ENCODE measurements around the gene OR2L8.

Gene OR2L8

DNA sequence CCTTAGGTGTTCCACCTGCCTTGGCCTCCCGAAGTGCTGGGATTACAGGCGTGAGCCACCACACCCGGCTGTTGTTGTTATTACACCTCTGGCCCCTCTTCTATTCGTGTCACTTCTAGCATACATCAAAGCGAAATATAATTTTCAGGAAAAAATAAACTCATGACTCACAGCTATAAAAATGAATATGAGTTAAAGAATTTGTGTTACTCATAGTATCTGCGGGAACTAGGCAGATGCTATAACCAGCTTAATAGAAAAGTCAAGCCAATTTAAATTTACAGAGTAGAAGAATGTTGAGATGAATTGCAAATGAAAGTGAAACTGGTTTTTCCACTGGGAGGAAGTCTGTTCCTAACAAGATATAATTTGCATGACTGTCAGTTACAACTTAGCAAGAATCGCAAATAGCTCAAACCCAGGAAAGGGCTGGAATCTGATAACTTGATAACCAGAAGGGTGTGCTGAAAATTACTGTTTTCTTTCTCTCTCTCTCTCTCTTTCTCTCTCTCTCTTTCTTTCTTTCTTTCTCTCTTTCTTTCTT is 42.1 kb upstream of the OR2L8 start:
- no peak overlapping the region for H3K27ac ChIP-seq (ENCODE audit: poor library complexity, severe bottlenecking)
- TF ChIP-seq CTCF (IDR thresholded peaks at IDR 0.05; ENCODE audit: poor library complexity, severe bottlenecking), result no peak

DNA sequence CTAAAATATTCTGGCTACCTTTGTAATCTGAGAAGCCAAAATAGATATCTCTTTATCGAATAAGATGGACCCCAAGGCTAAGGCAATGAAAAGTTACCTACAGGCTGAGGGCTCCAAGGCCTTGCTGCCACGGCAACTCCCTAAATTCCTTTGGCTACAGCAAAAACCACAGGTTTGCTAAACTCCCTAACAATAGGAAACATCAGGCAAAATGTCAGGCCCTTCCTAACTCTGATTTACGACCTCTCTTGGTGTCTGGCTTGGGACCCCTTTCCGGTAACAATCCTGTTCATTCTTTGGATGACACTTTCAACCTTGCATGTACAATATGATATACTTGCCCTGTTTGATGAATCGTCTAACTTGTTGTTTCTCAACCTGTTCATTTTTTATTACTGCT is 39.9 kb upstream of the OR2L8 start:
- H3K4me1 ChIP-seq (ENCODE audit: insufficient read depth, poor library complexity, severe bottlenecking), result no peaks in the 10 kb centered on the region
- no peaks in the 10 kb centered on the region for H3K36me3 ChIP-seq (ENCODE audit: low read depth)
- TF ChIP-seq CTCF (IDR thresholded peaks at IDR 0.05; ENCODE audit: poor library complexity, severe bottlenecking), result no peak
- no peaks in the 10 kb centered on the region for H3K9me3 ChIP-seq (ENCODE audit: severe bottlenecking)
- no peaks in the 10 kb centered on the region for H3K27me3 ChIP-seq (ENCODE audit: insufficient read depth, poor library complexity, severe bottlenecking)
- no peak overlapping the region for H3K4me3 ChIP-seq (ENCODE audit: severe bottlenecking)
- no peak for ATAC-seq (ENCODE audit: low read depth)
- H3K27ac ChIP-seq (ENCODE audit: poor library complexity, severe bottlenecking), result no peak overlapping the region
- no peak for DNase-seq (ENCODE audit: low spot score)

More for the DNA sequence above, 42.1 kb upstream of the OR2L8 start:
- H3K9me3 ChIP-seq (ENCODE audit: severe bottlenecking), result no peaks in the 10 kb centered on the region
- peak; percentile 98 for ATAC-seq (ENCODE audit: low read depth)
- H3K4me3 ChIP-seq (ENCODE audit: severe bottlenecking), result no peak overlapping the region
- no peaks in the 10 kb centered on the region for H3K4me1 ChIP-seq (ENCODE audit: insufficient read depth, poor library complexity, severe bottlenecking)
- no peak for DNase-seq (ENCODE audit: low spot score)
- no peaks in the 10 kb centered on the region for H3K27me3 ChIP-seq (ENCODE audit: insufficient read depth, poor library complexity, severe bottlenecking)
- H3K36me3 ChIP-seq (ENCODE audit: low read depth), result no peaks in the 10 kb centered on the region

GRCh38 chr1:247913786-247914185 is 34.9 kb upstream of the OR2L8 start:
- Histone ChIP-seq H3K27me3 (ENCODE audit: insufficient read depth, poor library complexity, severe bottlenecking) (no peaks in the 10 kb centered on the region), H3K4me1 (ENCODE audit: insufficient read depth, poor library complexity, severe bottlenecking) (no peaks in the 10 kb centered on the region), H3K9me3 (ENCODE audit: severe bottlenecking) (no peaks in the 10 kb centered on the region), H3K27ac (ENCODE audit: poor library complexity, severe bottlenecking) (no peak overlapping the region), H3K4me3 (ENCODE audit: severe bottlenecking) (no peak overlapping the region), H3K36me3 (ENCODE audit: low read depth) (no peaks in the 10 kb centered on the region)
- TF ChIP-seq CTCF (IDR thresholded peaks at IDR 0.05; ENCODE audit: poor library complexity, severe bottlenecking), result no peak
- no peak for ATAC-seq (ENCODE audit: low read depth)
- no peak for DNase-seq (ENCODE audit: low spot score)

- ATAC-seq (ENCODE audit: low read depth), result no peak
- Histone ChIP-seq H3K36me3 (ENCODE audit: low read depth) (no peaks in the 10 kb centered on the region), H3K4me3 (ENCODE audit: severe bottlenecking) (no peak overlapping the region), H3K9me3 (ENCODE audit: severe bottlenecking) (no peaks in the 10 kb centered on the region), H3K27ac (ENCODE audit: poor library complexity, severe bottlenecking) (no peak overlapping the region), H3K4me1 (ENCODE audit: insufficient read depth, poor library complexity, severe bottlenecking) (no peaks in the 10 kb centered on the region), H3K27me3 (ENCODE audit: insufficient read depth, poor library complexity, severe bottlenecking) (no peaks in the 10 kb centered on the region)
- TF ChIP-seq CTCF (IDR thresholded peaks at IDR 0.05; ENCODE audit: poor library complexity, severe bottlenecking), result no peak
- DNase-seq (ENCODE audit: low spot score), result no peak
Observed at GRCh38 chr1:247914941-247915662, 33.6 kb upstream of the OR2L8 start.

DNA sequence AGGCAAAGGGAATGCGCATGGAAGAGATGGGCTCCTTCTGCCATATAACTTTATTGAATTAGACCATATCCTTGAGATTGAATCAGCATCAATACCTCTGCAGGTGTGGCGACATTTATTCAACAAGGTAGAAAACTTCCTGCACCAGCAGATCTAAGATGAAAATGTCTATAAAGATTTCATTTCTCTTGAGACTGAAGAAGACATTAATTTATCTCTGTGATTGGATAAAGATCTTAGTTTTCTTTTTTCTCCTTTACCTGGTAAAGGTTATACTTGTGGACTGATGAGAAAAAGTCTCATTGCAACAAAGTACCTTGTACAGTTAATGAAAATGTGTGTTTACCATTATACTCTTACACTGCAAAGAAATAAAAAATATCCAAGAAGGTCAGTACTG is 28.7 kb upstream of the OR2L8 start, which contains the start of gene OR2T8:
Gene OR2T8 (plus strand): TSS at position 301 of the 400 bp plus-strand sequence. CDS start 766 bp downstream, outside the sequence.
- Histone ChIP-seq H3K9me3 (ENCODE audit: severe bottlenecking) (no peaks in the 10 kb centered on the region), H3K27ac (ENCODE audit: poor library complexity, severe bottlenecking) (no peak within 1 kb of the TSS), H3K36me3 (ENCODE audit: low read depth) (no peaks in the 10 kb centered on the region), H3K27me3 (ENCODE audit: insufficient read depth, poor library complexity, severe bottlenecking) (no peaks in the 10 kb centered on the region), H3K4me3 (ENCODE audit: severe bottlenecking) (no peak within 1 kb of the TSS), H3K4me1 (ENCODE audit: insufficient read depth, poor library complexity, severe bottlenecking) (no peaks in the 10 kb centered on the region)
- ATAC-seq (ENCODE audit: low read depth), result no peak
- TF ChIP-seq CTCF (IDR thresholded peaks at IDR 0.05; ENCODE audit: poor library complexity, severe bottlenecking), result no peak
- no peak for DNase-seq (ENCODE audit: low spot score)

Data from RWPE2 (cell line).